Caki2 (cell line): ENCODE results near the gene CBX7. TPM values are rescaled to one million over a fixed set of nuclear protein-coding genes. Genes with fewer than 3 reads are reported as not detected.

Experiments used
- DNase-seq: peaks from one replicate; pipeline ENCODE4 v3.0.0-alpha.2; 2015; ENCODE audit warnings: low read depth
- in situ Hi-C: cut with HindIII; loops from 2 replicates; pipeline ENCODE4 v1.10.0; 2016; ENCODE audit warnings: low sequenced_read_pairs, low pct_unique_long_range_greater_than_20kb, mixed read lengths
- total RNA-seq: library from RNA; depleted of rRNA; stranded (reverse); fragments of >200 nt; shearing (Covaris generic); gene quantifications from 2 replicates; pipeline ENCODE4 v1.2.3, GENCODE V29; 2014; ENCODE audit warnings: low replicate concordance; rRNA removed

CBX7 gene
- total RNA-seq, 1 experiment from 2014 or later = 27.4 TPM

- DNase-seq = no peak
- in situ Hi-C loops = no loop called here
Observed at GRCh38 chr22:39083212-39084165, 69.0 kb downstream of the CBX7 start.

- in situ Hi-C loops = no loop called here
- no peak for DNase-seq
Observed at GRCh38 chr22:39081598-39081997, 70.9 kb downstream of the CBX7 start.

GRCh38 chr22:39081016-39081415 is 71.5 kb downstream of the CBX7 start:
- no peak for DNase-seq
- in situ Hi-C loops = no loop called here

Other genes starting within 250 kb of the CBX7 start
- gene APOBEC3A, start 195.1 kb downstream of the CBX7 start, total RNA-seq = not detected in 2 replicates
- 19.1 and 20.1 TPM in 2 replicates for gene APOBEC3B, start 170.3 kb downstream of the CBX7 start, total RNA-seq
- gene APOBEC3C, start 138.4 kb downstream of the CBX7 start, total RNA-seq = 3.5 and 6.5 TPM in 2 replicates
- 5.7 and 6.1 TPM in 2 replicates for gene APOBEC3D, start 131.6 kb downstream of the CBX7 start, total RNA-seq
- gene APOBEC3F, start 111.8 kb downstream of the CBX7 start, total RNA-seq = 1.7 and 3.5 TPM in 2 replicates
- gene APOBEC3G, start 75.4 kb downstream of the CBX7 start, total RNA-seq = 14.7 and 15.5 TPM in 2 replicates
- 1.9 and 2.0 TPM in 2 replicates for gene APOBEC3H, start 55.4 kb downstream of the CBX7 start, total RNA-seq
- 20.9 and 37.3 TPM in 2 replicates for gene PDGFB, start 92.3 kb upstream of the CBX7 start, total RNA-seq
- 5,144 and 5,940 TPM in 2 replicates for gene RPL3, start 166.9 kb upstream of the CBX7 start, total RNA-seq
- gene SYNGR1, start 197.3 kb upstream of the CBX7 start, total RNA-seq = 33.7 and 47.8 TPM in 2 replicates
- 34.8 and 42.6 TPM in 2 replicates for gene TAB1, start 247.1 kb upstream of the CBX7 start, total RNA-seq